HG03103 (cell line): ENCODE data around the gene IGSF9.
A peak's percentile ranks its signal among the peaks of the same experiment; 100 is the strongest.
"Not testable (repeated sequence)": the region's sequence is repeated elsewhere in the genome, so short reads cannot be mapped to it uniquely, and the experiment has no call there.

Experiments
- ATAC-seq: cut with Tn5 transposase; IDR thresholded peaks from one replicate; pipeline ENCODE4 v1.9.1; 2021; ENCODE audit warnings: low read depth; ENCODE audit not compliant: unreplicated experiment

The IGSF9 gene

GRCh38 chr1:159906960-159907359, 38.5 kb downstream of the IGSF9 start:
- ATAC-seq = no peak

- ATAC-seq = not testable (repeated sequence)
These were observed 41.4 kb downstream of the IGSF9 start for GRCh38 chr1:159904036-159904435.

GRCh38 chr1:159902541-159902940, 42.9 kb downstream of the IGSF9 start:
- no peak for ATAC-seq

- ATAC-seq = no peak
These were observed 44.6 kb downstream of the IGSF9 start for GRCh38 chr1:159900755-159901360.

GRCh38 chr1:159900086-159900680, 45.2 kb downstream of the IGSF9 start, which contains the start of gene CFAP45:
Gene CFAP45 (minus strand): TSS chr1:159900165. CDS start chr1:159900098, 67 bp downstream.
- ATAC-seq = no peak

- ATAC-seq = not testable (repeated sequence)
These were observed 45.8 kb downstream of the IGSF9 start for GRCh38 chr1:159899634-159900033.

GRCh38 chr1:159898527-159898926, 46.9 kb downstream of the IGSF9 start:
- ATAC-seq = no peak

- no peak for ATAC-seq
These were observed 47.5 kb downstream of the IGSF9 start for GRCh38 chr1:159897962-159898361.

- ATAC-seq = no peak
These were observed 48.9 kb downstream of the IGSF9 start for GRCh38 chr1:159896546-159896930.

GRCh38 chr1:159895836-159896545, 49.4 kb downstream of the IGSF9 start:
- no peak for ATAC-seq

- no peak for ATAC-seq
These were observed 50.1 kb downstream of the IGSF9 start for GRCh38 chr1:159895286-159895685.

GRCh38 chr1:159892944-159893343, 52.5 kb downstream of the IGSF9 start:
- ATAC-seq = no peak

- ATAC-seq = no peak
These were observed 53.9 kb downstream of the IGSF9 start for GRCh38 chr1:159891275-159892157.

GRCh38 chr1:159890390-159890789, 55.0 kb downstream of the IGSF9 start:
- ATAC-seq = no peak

- ATAC-seq = peak; percentile 91
These were observed 55.6 kb downstream of the IGSF9 start for GRCh38 chr1:159889821-159890252.

- ATAC-seq = no peak
These were observed 56.2 kb downstream of the IGSF9 start for GRCh38 chr1:159889202-159889601.

- no peak for ATAC-seq
These were observed 61.1 kb downstream of the IGSF9 start for GRCh38 chr1:159884296-159884695.

- ATAC-seq = no peak
These were observed 62.3 kb downstream of the IGSF9 start for GRCh38 chr1:159883134-159883533.

GRCh38 chr1:159882527-159882862, 62.9 kb downstream of the IGSF9 start:
- ATAC-seq = no peak

GRCh38 chr1:159881622-159882526, 63.5 kb downstream of the IGSF9 start:
- no peak for ATAC-seq
